ENCODE data around the gene WNT3. TPM values are rescaled to one million over a fixed set of nuclear protein-coding genes. Genes with fewer than 3 reads are reported as not detected.
"Not testable (repeated sequence)": the region's sequence is repeated elsewhere in the genome, so short reads cannot be mapped to it uniquely, and the experiment has no call there.

The WNT3 gene
- total and polyA plus RNA-seq, 8 donors = 0.24 to 0.72 (median 0.38) TPM

DNA sequence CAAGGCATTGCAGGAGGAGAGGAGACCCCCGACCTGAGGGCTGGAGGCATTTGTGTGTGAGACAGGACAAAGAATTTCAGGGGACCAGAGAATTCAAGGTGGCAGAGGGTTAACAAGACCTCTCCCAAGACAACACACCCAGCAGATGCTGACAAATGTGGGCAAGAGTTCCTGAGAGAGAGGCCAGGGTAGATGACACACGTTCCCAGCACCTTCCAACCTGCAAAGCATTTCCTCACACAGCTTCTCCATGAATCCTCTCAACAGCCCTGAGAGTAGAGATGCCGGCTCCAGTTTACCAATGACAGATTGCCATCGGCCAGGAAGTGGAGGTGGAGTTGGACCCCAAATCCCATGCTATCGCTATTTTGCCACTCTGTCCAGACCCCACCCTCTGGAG is 25.0 kb downstream of the WNT3 start:
- WGBS, 2 donors = 55 to 68% methylated on average over 5 of the region's 5 CpGs
- H3K4me1 ChIP-seq = no peaks in the 10 kb centered on the region
- intact Hi-C loops (cut with DNase I) = no loop called here
- H3K4me3 ChIP-seq = no peak overlapping the region
- no peaks in the 10 kb centered on the region for H3K9me3 ChIP-seq
- no peak for DNase-seq
- no peak for TF ChIP-seq CTCF (IDR thresholded peaks at IDR 0.05)
- no peak for ATAC-seq
- H3K36me3 ChIP-seq = no peaks in the 10 kb centered on the region
- H3K27me3 ChIP-seq = no peaks in the 10 kb centered on the region
- no peak for FAIRE-seq
- H3K27ac ChIP-seq = no peak overlapping the region

GRCh38 chr17:46793023-46793422 is 25.5 kb downstream of the WNT3 start:
- H3K36me3 ChIP-seq; intact Hi-C loops (cut with DNase I); DNase-seq; H3K27me3 ChIP-seq; FAIRE-seq; H3K27ac ChIP-seq; H3K9me3 ChIP-seq; H3K4me1 ChIP-seq; H3K4me3 ChIP-seq; ATAC-seq: not testable (repeated sequence)
- WGBS, 2 donors = 91 to 96% methylated on average over 6 of the region's 6 CpGs

DNA sequence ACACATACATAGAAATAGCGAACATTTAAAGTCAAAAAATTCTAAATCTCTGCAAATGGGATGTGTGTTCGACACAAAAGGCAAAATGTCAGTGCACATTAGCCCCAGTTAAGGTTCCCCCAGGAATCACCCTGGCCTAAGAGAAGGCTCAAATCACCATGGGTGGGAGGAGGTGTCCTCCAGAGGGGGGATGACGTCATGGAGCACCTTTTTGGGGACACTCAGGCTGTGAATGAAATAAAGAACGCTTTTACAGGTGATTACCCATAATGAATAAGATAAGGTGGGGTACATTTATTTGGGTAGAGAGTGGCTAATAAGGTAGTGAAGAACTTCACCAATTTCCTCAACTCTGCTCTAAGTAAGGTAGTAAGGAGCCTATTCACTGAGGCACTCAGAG is 26.4 kb downstream of the WNT3 start:
- no peaks in the 10 kb centered on the region for H3K27me3 ChIP-seq
- 70 to 81% methylated on average over 4 of the region's 4 CpGs for WGBS, 2 donors
- H3K27ac ChIP-seq = no peak overlapping the region
- intact Hi-C loops (cut with DNase I) = no loop called here
- no peaks in the 10 kb centered on the region for H3K4me1 ChIP-seq
- DNase-seq (no peak), FAIRE-seq (no peak), ATAC-seq (no peak)
- H3K36me3 ChIP-seq = no peaks in the 10 kb centered on the region
- H3K4me3 ChIP-seq = no peak overlapping the region
- no peak for TF ChIP-seq CTCF (IDR thresholded peaks at IDR 0.05)
- H3K9me3 ChIP-seq = no peaks in the 10 kb centered on the region

GRCh38 chr17:46791531-46791930 is 27.0 kb downstream of the WNT3 start:
- intact Hi-C loops (cut with DNase I) = no loop called here
- H3K4me1 ChIP-seq = no peaks in the 10 kb centered on the region
- no peak for TF ChIP-seq CTCF (IDR thresholded peaks at IDR 0.05)
- H3K36me3 ChIP-seq = no peaks in the 10 kb centered on the region
- no peak overlapping the region for H3K27ac ChIP-seq
- FAIRE-seq (no peak), DNase-seq (no peak), ATAC-seq (no peak)
- H3K9me3 ChIP-seq = no peaks in the 10 kb centered on the region
- 69 to 75% methylated on average over 5 of the region's 5 CpGs for WGBS, 2 donors
- H3K4me3 ChIP-seq = no peak overlapping the region
- no peaks in the 10 kb centered on the region for H3K27me3 ChIP-seq

DNA sequence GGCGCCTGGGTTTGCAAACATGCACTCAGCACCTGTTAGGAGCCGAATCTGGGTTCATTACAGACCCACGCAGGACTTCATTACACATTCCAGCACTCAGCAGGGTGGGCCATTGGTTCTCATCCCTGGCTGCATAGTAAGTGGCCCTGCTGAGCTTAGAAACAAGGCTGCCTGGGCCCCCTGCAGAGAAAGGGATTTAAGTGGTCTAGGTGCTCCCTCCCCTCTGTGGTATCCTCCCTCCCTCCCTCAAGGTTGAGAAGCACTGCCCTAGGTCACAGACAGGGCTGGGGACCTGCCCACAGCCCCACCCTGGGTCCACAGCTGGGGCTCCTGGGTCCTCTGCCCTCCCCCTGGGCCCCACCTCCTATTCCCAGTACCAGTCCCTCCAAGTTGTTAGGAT is 28.3 kb downstream of the WNT3 start:
- no peaks in the 10 kb centered on the region for H3K4me1 ChIP-seq

More for the DNA sequence above, 28.3 kb downstream of the WNT3 start:
- intact Hi-C loops (cut with DNase I) = no loop called here
- TF ChIP-seq CTCF (IDR thresholded peaks at IDR 0.05) = no peak
- Histone ChIP-seq H3K4me3 (no peak overlapping the region), H3K27ac (no peak overlapping the region), H3K27me3 (no peaks in the 10 kb centered on the region), H3K36me3 (no peaks in the 10 kb centered on the region), H3K9me3 (no peaks in the 10 kb centered on the region)
- ATAC-seq (no peak), DNase-seq (no peak), FAIRE-seq (no peak)
- 68 to 75% methylated on average over 3 of the region's 3 CpGs for WGBS, 2 donors
